ENCODE data around the gene CLCN4. TPM values are rescaled to one million over a fixed set of nuclear protein-coding genes. Genes with fewer than 3 reads are reported as not detected.

The CLCN4 gene
- total and polyA plus RNA-seq, 10 of the 15 experiments (the other 5 are each of a cell fraction or from before 2014, with no cell fraction given): 0.90 to 6.9 (median 2.9) TPM

DNA sequence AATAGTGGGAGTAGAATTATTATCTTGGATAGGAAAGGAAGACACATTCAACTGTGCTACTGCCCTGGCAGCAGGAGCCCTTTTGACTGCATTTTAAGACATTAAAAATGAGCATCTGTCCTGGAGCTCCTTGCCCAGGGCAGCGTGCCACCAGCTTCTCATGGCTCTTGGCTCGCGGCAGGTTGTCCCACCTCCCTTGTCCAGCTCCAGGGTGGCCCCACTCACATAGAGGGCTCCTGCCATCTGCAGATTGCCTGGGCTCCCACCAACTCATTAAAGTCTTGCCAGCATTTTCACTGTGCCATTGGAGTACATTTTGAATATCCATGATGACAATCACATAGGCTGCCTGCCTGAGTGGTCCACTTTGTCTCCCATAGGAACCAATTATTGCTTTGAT is 27.0 kb downstream of the CLCN4 start:
- Histone ChIP-seq H3K4me2 (ENCODE audit: control insufficient read depth, insufficient read depth) (no peak overlapping the region), H3K4me3 (no peak overlapping the region), H3K9me3 (replicated peaks; ENCODE audit: control insufficient read depth, insufficient read depth, low read length) (no peaks in the 10 kb centered on the region), H3K4me1 (ENCODE audit: control insufficient read depth, insufficient read depth, low read length) (no peaks in the 10 kb centered on the region), H3K27me3 (replicated peaks in 1 of 2; ENCODE audit: control insufficient read depth in 2 of 2, insufficient read depth in 2 of 2, low read length in 1 of 2) (no peaks in the 10 kb centered on the region; a peak in 2 of 4 replicates), H3K9ac (ENCODE audit: control insufficient read depth, insufficient read depth, low read length) (no peak overlapping the region), H3K79me2 (ENCODE audit: control insufficient read depth, insufficient read depth, low read length) (no peaks in the 10 kb centered on the region), H3K27ac (ENCODE audit: control insufficient read depth, insufficient read depth) (no peak overlapping the region), H2AFZ (ENCODE audit: control insufficient read depth, low read depth, low read length) (no peak overlapping the region), H4K20me1 (ENCODE audit: control insufficient read depth, insufficient read depth) (no peaks in the 10 kb centered on the region), H3K36me3 (ENCODE audit: control insufficient read depth in 2 of 2, insufficient read depth in 2 of 2, low read length in 1 of 2) (no peaks in the 10 kb centered on the region)
- intact Hi-C loops (cut with micrococcal nuclease; ENCODE audit: unreplicated experiment): no loop called here
- ChIA-PET SMC1A (ENCODE audit: uncharacterized antibody, unreplicated experiment) (no interaction called here), CTCF (no interaction called here), POLR2A (no interaction called here), RAD21 (ENCODE audit: unreplicated experiment) (no interaction called here)
- no TSS peak for BruUV-seq (replicated peaks)
- TF ChIP-seq ZNF24 (IDR thresholded peaks at IDR 0.05) (no peak), PAX5 (IDR thresholded peaks at IDR 0.05; ENCODE audit: borderline replicate concordance, low read depth, low read length) (no peak), ZNF274 (IDR thresholded peaks at IDR 0.05; ENCODE audit: insufficient read depth, insufficient read length) (no peak), BCLAF1 (IDR thresholded peaks at IDR 0.05) (no peak), FOXM1 (IDR thresholded peaks at IDR 0.05; ENCODE audit: low read depth, low read length) (no peak), RELA (IDR thresholded peaks at IDR 0.05; ENCODE audit: borderline replicate concordance, partially characterized antibody) (no peak), MTA3 (IDR thresholded peaks at IDR 0.05; ENCODE audit: borderline replicate concordance, low read length) (no peak), NFIC (IDR thresholded peaks at IDR 0.05; ENCODE audit: low read depth, low read length) (no peak), BMI1 (IDR thresholded peaks at IDR 0.05; ENCODE audit: borderline replicate concordance) (no peak), CHD2 (IDR thresholded peaks at IDR 0.05; ENCODE audit: borderline replicate concordance, low read depth, low read length) (no peak), ZZZ3 (IDR thresholded peaks at IDR 0.05; ENCODE audit: control insufficient read depth, insufficient read length, low read depth) (no peak)
- TF ChIP-seq, protein P1, sequence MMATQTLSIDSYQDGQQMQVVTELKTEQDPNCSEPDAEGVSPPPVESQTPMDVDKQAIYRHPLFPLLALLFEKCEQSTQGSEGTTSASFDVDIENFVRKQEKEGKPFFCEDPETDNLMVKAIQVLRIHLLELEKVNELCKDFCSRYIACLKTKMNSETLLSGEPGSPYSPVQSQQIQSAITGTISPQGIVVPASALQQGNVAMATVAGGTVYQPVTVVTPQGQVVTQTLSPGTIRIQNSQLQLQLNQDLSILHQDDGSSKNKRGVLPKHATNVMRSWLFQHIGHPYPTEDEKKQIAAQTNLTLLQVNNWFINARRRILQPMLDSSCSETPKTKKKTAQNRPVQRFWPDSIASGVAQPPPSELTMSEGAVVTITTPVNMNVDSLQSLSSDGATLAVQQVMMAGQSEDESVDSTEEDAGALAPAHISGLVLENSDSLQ (IDR thresholded peaks at IDR 0.05): no peak
- WGBS (ENCODE audit: insufficient coverage, insufficient replicate concordance, low lambda C conversion rate, missing lambda C conversion rate): 40% methylated on average over 3 of the region's 3 CpGs
- no peak for ATAC-seq
- in situ Hi-C loops (cut with MboI): loop anchor here (25.0 kb wide), 1 partner anchor 1604 kb away; no protein-coding TSS in a partner anchor
- no peak for FAIRE-seq
- DNase-seq (ENCODE audit: low read depth, low spot score): no peak

Data from GM12878 (cell line).